Thyroid gland (tissue), 4 donors: ENCODE data around the gene CDH22. TPM values are rescaled to one million over a fixed set of nuclear protein-coding genes. Genes with fewer than 3 reads are reported as not detected.

Experiments
- DNase-seq, 2 donors: peaks; one replicate each; pipeline ENCODE4 v3.0.0-alpha.2; 2019
- H3K27ac ChIP-seq, 3 donors: fragments of 200-600 bp; sonication (generic); 1 replicate in 2 of 3; 2 replicates in 1 of 3; pipeline ENCODE4 v1.5.1; 2016 to 2019; ENCODE audit warnings: mild to moderate bottlenecking in 1 of 3, moderate library complexity in 1 of 3
- H3K27me3 ChIP-seq: fragments of 200-600 bp; sonication (generic); one replicate; pipeline ENCODE4 v1.5.1; 2019
- H3K36me3 ChIP-seq, 2 donors: fragments of 200-600 bp; sonication (generic); one replicate each; pipeline ENCODE4 v1.5.1; 2016 to 2019
- H3K4me1 ChIP-seq, 2 donors: fragments of 200-600 bp; sonication (generic); one replicate each; pipeline ENCODE4 v1.5.1; 2017 to 2019
- H3K4me3 ChIP-seq, 3 donors: fragments of 200-600 bp; sonication (generic); replicated peaks in 1 of 3; 1 replicate in 2 of 3; 2 replicates in 1 of 3; pipeline ENCODE4 v1.5.1; 2016; ENCODE audit warnings: mild to moderate bottlenecking in 1 of 3
- H3K9me3 ChIP-seq: fragments of 200-600 bp; sonication (generic); one replicate; pipeline ENCODE4 v1.5.1; 2017
- CTCF ChIP-seq, 6 experiments: fragments of 200-600 bp in 3 of 6; fragments of 450-650 bp in 3 of 6; sonication (generic) in 3 of 6; IDR thresholded peaks; one replicate each; pipeline ENCODE4 v1.5.1; 2016 to 2019; ENCODE audit warnings: antibody characterized with exemption in 6 of 6, mild to moderate bottlenecking in 2 of 6, inconsistent platforms in 1 of 6, moderate library complexity in 1 of 6
- POLR2A ChIP-seq, 2 donors: fragments of 450-650 bp; IDR thresholded peaks; one replicate each; pipeline ENCODE4 v1.6.1; 2017; ENCODE audit warnings: antibody characterized with exemption in 2 of 2, mild to moderate bottlenecking in 2 of 2, moderate library complexity in 1 of 2
- WGBS, 2 donors: methylation state at CpG; one replicate each; pipeline ENCODE4 v1.1.5; 2017; 5-methylcytosine and 5-hydroxymethylcytosine counted together
- intact Hi-C: fragments of 100-400 bp; cut with DNase I; formaldehyde crosslinking; loops from one replicate; pipeline ENCODE4 v1.15.1; 2023
- total RNA-seq, 4 donors: library from RNA; depleted of rRNA; stranded (reverse); fragments of >200 nt; gene quantifications; one replicate each; pipeline ENCODE4 v1.2.3, GENCODE V29; 2016

Gene CDH22
- total RNA-seq, 4 donors from 2014 or later, result 0.38 to 3.0 (median 1.2) TPM

- intact Hi-C loops, result no loop called here
- TF ChIP-seq POLR2A (IDR thresholded peaks at IDR 0.05) (no peak), CTCF (IDR thresholded peaks at IDR 0.05) (no peak)
- DNase-seq, result no peak
- no peak overlapping the region for H3K4me3 ChIP-seq
- H3K9me3 ChIP-seq, result no peaks in the 10 kb centered on the region
- no peaks in the 10 kb centered on the region for H3K27me3 ChIP-seq
- H3K27ac ChIP-seq, result no peak overlapping the region
- 72 to 75% methylated on average over 13 of the region's 13 CpGs for WGBS, 2 donors
- no peaks in the 10 kb centered on the region for H3K36me3 ChIP-seq
- no peaks in the 10 kb centered on the region for H3K4me1 ChIP-seq
Measured at GRCh38 chr20:46182276-46183200, 125.8 kb downstream of the CDH22 start.

- intact Hi-C loops, result loop anchor here (5.0 kb wide), 1 partner anchor 158 kb away; no protein-coding TSS in a partner anchor
- H3K4me1 ChIP-seq, result peaks cover 0 to 3% of the 10 kb centered on the region in 2 donors
- 49 to 62% methylated on average over 8 of the region's 8 CpGs for WGBS, 2 donors
- TF ChIP-seq CTCF (IDR thresholded peaks at IDR 0.05) (no peak), POLR2A (IDR thresholded peaks at IDR 0.05) (no peak)
- no peaks in the 10 kb centered on the region for H3K36me3 ChIP-seq
- H3K4me3 ChIP-seq, result no peak overlapping the region
- H3K9me3 ChIP-seq, result no peaks in the 10 kb centered on the region
- H3K27ac ChIP-seq, result no peak overlapping the region
- peak; percentile 50 to 52 for DNase-seq
- H3K27me3 ChIP-seq, result no peaks in the 10 kb centered on the region
Measured at GRCh38 chr20:46179862-46180261, 128.4 kb downstream of the CDH22 start.

GRCh38 chr20:46178891-46179290 lies 129.4 kb downstream of the CDH22 start:
- intact Hi-C loops, result loop anchor here (5.0 kb wide), 1 partner anchor 157 kb away; no protein-coding TSS in a partner anchor
- no peak overlapping the region for H3K4me3 ChIP-seq
- peaks cover 4% of the 10 kb centered on the region for H3K27me3 ChIP-seq
- peaks cover 0 to 3% of the 10 kb centered on the region in 2 donors for H3K4me1 ChIP-seq
- WGBS, 2 donors, result 73 to 79% methylated on average over 8 of the region's 8 CpGs
- no peak for DNase-seq
- no peaks in the 10 kb centered on the region for H3K36me3 ChIP-seq
- no peak overlapping the region for H3K27ac ChIP-seq
- no peak for TF ChIP-seq CTCF (IDR thresholded peaks at IDR 0.05)
- TF ChIP-seq POLR2A (IDR thresholded peaks at IDR 0.05), result no peak
- H3K9me3 ChIP-seq, result no peaks in the 10 kb centered on the region

- no peaks in the 10 kb centered on the region for H3K9me3 ChIP-seq
- no peak overlapping the region for H3K27ac ChIP-seq
- peaks cover 9% of the 10 kb centered on the region for H3K27me3 ChIP-seq
- no peak overlapping the region for H3K4me3 ChIP-seq
- WGBS, 2 donors, result 90 to 92% methylated on average over 13 to 15 of the region's 15 CpGs
- no peak for TF ChIP-seq POLR2A (IDR thresholded peaks at IDR 0.05)
- no peak for TF ChIP-seq CTCF (IDR thresholded peaks at IDR 0.05)
- H3K4me1 ChIP-seq, result peaks cover 0 to 3% of the 10 kb centered on the region in 2 donors
- no peaks in the 10 kb centered on the region for H3K36me3 ChIP-seq
- intact Hi-C loops, result loop anchor here (5.0 kb wide), 1 partner anchor 155 kb away; no protein-coding TSS in a partner anchor
- DNase-seq, result no peak
Measured at GRCh38 chr20:46177768-46178167, 130.5 kb downstream of the CDH22 start.
